GM18951 (cell line): Measurements from ENCODE around the gene FAM110A.
"Not testable (repeated sequence)": the region's sequence is repeated elsewhere in the genome, so short reads cannot be mapped to it uniquely, and the experiment has no call there.

ENCODE experiments used
- POLR2A ChIP-seq: IDR thresholded peaks from 4 replicates; pipeline ENCODE4 v1.6.1; 2011; ENCODE audit warnings: mild to moderate bottlenecking; ENCODE audit not compliant: insufficient read length, insufficient read depth; ENCODE audit errors: extremely low read depth
- in situ Hi-C: fragments of 300-500 bp; cut with MboI; formaldehyde crosslinking; loops from one replicate; pipeline ENCODE4 v1.12.0; 2022; ENCODE audit warnings: low sequenced_read_pairs, mixed read lengths, inconsistent platforms; ENCODE audit not compliant: unreplicated experiment

FAM110A gene

DNA sequence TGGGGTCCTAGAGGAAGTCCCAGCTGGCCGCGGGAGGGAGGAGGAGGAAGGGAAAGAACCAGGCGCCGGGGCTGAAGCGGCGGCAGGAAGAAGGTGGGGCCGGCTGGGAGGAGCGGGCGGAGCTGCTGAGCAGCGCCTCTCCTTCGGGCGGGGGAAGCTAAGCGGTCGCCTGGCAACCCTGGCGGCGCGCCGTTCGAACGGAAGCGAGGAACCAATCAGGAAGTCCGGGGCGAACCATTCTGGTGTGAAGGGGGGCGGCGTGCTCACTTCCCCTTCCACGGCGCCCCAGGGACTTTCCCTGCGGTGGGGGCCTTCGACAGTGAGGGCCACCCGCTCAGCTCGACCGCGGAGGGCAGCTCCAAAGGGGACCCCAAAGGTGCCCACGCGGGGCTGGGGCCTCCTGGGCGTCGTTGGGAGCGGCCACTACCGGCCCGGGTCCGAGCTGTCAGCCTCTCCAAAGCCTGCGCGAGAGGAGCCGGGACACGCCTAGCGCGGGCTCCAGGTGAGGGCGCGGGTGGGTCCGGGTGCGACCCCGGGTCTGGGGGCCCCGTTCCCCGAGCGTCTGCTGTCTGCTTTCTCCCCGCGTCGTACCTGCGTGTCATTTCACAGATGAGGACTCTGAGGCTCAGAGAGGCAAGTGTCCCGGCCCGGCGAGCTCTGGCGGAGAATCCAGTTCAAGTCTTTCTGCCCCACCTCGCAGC is at the start of gene FAM110A:
FAM110A (plus strand) TSS at position 266 of the 701 bp plus-strand sequence. CDS start 11,090 bp downstream, outside the sequence.
- in situ Hi-C loops = no loop called here
- peak; percentile 70 for TF ChIP-seq POLR2A

- in situ Hi-C loops = no loop called here
- TF ChIP-seq POLR2A = no peak
These were observed 45.7 kb upstream of the FAM110A start for GRCh38 chr20:787825-788224.

GRCh38 chr20:791056-791455 is 42.5 kb upstream of the FAM110A start:
- in situ Hi-C loops = no loop called here
- TF ChIP-seq POLR2A = no peak

- TF ChIP-seq POLR2A = no peak
- in situ Hi-C loops = no loop called here
These were observed 41.3 kb upstream of the FAM110A start for GRCh38 chr20:792248-792647.

GRCh38 chr20:796921-797320 is 36.6 kb upstream of the FAM110A start:
- in situ Hi-C loops = no loop called here
- TF ChIP-seq POLR2A = no peak

DNA sequence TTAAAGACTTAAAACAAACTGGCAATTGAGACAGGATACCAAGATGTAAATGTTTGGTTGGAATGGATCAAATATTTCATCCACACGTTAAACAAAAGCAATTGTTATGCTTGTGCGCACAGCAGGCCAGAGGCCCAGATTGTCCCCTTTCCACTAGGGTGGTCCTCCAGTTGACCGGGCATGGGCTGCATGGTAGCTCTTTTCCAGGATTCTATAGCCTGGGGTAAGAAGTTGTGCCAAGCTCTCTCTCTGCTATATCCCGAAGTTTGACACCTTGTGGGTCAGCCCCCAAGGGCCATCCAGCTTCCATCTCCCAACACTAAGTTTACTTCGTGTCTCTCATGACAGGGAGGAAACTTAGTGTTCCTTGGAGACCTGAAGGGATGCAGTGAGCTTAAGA is 34.8 kb upstream of the FAM110A start:
- in situ Hi-C loops = not testable (repeated sequence)

GRCh38 chr20:800026-800425 is 33.5 kb upstream of the FAM110A start:
- in situ Hi-C loops = not testable (repeated sequence)

GRCh38 chr20:801678-802077 is 31.8 kb upstream of the FAM110A start:
- TF ChIP-seq POLR2A = no peak
- in situ Hi-C loops = no loop called here

DNA sequence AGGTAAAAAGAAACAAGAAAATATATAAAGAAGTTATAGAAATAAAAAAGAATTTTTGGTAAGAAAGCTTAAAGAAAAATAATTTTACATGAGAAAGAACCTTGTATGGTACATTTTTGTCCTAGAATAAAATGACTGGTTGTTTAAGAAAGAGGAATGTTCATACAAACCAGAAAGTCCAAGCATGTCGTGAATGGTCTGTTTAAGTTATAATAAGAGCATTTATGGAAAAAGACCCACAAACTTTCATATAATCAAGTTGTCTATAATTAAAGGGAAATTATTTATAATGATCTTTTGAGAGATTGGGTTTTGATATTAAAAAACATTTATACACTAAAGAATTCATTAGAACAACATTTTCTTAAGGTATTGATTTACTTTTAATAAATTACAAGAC is 27.8 kb upstream of the FAM110A start:
- no peak for TF ChIP-seq POLR2A
- in situ Hi-C loops = no loop called here

GRCh38 chr20:811776-812434 is 21.6 kb upstream of the FAM110A start:
- in situ Hi-C loops = not testable (repeated sequence)

DNA sequence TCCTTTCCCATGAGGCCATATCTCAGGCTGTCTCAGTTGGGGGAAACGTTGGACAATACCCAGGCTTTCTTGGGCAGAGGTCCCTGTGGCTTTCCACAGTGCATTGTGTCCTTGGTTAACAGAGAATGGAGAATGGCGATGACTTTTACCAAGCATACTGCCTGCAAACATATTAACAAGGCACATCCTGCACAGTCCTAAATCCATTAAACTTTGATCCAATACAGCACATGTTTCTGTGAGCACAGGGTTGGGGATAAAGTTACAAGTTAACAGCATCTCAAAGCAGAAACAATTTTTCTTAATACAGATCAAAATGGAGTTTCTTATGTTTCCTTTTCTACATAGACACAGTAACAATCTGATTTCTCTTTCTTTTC is 21.1 kb upstream of the FAM110A start:
- in situ Hi-C loops = not testable (repeated sequence)

DNA sequence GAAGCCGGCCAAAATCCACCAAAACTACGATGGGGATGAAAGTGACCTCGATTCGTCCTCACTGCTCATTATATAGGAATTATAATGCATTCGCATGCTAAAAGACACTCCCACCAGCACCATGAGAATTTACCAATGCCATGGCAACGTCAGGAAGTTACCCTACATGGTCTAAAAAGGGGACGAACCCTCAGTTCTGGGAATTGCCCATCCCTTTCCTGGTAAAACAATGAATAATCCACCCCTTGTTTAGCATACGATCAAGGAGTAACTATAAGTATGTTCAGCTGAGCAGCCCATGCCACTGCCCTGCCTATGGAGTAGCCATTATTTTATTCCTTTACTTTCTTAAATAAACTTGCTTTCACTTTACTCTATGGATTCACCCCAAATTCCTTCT is 20.1 kb upstream of the FAM110A start:
- in situ Hi-C loops = no loop called here
- no peak for TF ChIP-seq POLR2A

DNA sequence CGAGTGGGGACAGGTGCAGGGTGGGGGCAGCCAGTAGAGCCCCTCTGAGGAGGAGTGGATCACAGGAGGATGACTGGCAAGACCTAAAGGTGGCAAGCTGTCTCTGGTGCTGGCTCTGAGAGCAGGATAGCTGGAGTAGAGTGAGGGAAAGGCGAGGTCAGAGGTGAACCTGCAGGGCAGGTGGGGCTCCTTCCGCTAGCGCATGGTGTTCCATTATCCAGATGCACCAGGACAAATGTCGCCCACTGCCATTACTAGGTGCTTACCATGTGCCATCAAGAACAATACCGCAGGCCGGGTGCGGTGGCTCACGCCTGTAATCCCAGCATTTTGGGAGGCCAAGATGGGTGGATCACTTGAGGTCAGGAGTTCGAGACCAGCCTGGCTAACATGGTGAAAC is 18.3 kb upstream of the FAM110A start:
- in situ Hi-C loops = loop anchor here (5.0 kb wide), 1 partner anchor 142 kb away; no protein-coding TSS in a partner anchor
- TF ChIP-seq POLR2A = no peak

DNA sequence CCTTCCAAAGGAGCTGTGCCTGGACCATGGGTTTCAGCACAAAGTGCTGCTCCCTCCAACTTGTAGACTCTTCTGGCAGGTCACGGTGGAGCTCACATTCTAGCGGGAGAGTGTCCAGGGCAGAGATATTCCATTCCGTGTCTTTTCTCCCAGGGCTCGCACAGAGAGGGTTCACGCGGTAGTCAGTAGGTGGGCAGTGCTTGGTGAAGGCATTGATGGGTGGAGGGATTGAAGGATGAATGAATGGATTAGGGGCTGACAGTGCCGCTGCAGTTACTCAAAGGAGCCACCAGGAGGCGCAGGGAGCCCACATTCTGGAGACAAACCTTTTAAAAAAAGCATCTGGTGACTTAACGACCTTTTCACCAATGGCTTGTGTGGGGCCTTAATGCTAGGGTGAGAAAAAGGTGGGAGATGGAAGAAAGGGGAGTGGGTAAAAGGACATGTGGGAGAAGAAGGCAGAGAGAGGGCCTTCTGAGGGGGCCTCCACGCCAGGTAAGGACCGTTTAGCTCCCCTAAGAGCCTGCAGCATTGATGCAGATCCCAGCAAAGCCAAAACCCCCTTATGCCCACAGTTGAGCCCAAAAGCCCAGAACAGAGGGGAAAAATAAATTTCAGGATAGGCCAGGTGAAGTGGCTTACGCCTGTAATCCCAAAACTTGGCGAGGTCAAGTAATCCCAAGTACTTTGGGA is 17.5 kb upstream of the FAM110A start:
- in situ Hi-C loops = loop anchor here (5.0 kb wide), 1 partner anchor 141 kb away; no protein-coding TSS in a partner anchor
- TF ChIP-seq POLR2A = no peak
